Spleen (tissue), 7 donors: ENCODE data around the gene ADAM23.

Experiments used
- CTCF ChIP-seq, 11 experiments: fragments of 200-600 bp in 7 of 11; fragments of 450-650 bp in 4 of 11; sonication (generic) in 4 of 11; IDR thresholded peaks in 8 of 11; conservative IDR thresholded peaks in 3 of 11; 1 replicate in 7 of 11; 2 replicates in 4 of 11; pipeline versions ENCODE4 v1.4.0 to v1.8.0; 2016 to 2021; ENCODE audit warnings: antibody characterized with exemption in 11 of 11, inconsistent platforms in 4 of 11, mild to moderate bottlenecking in 1 of 11
- POLR2A ChIP-seq, 3 donors: fragments of 450-650 bp; IDR thresholded peaks; one replicate each; pipeline ENCODE4 v1.5.1; 2017; ENCODE audit warnings: antibody characterized with exemption in 3 of 3, mild to moderate bottlenecking in 1 of 3
- POLR2AphosphoS5 ChIP-seq, 3 donors: sonication (generic); formaldehyde crosslinking; IDR thresholded peaks; one replicate each; pipeline ENCODE4 v1.5.1; 2017; ENCODE audit warnings: antibody characterized with exemption in 3 of 3
- donor health status: DM: no; HTN: no; CAD: no; lungs with moderate emphysema.
- donor health status: DM: no; HTN: no; CAD: no.
- donor health status: DM: no; HTN: no; CAD: no.

- TF ChIP-seq CTCF (IDR thresholded peaks at IDR 0.05 in 8 of 11, conservative IDR thresholded peaks at IDR 0.05 in 3 of 11) (no peak), POLR2A (IDR thresholded peaks at IDR 0.05) (no peak), POLR2AphosphoS5 (IDR thresholded peaks at IDR 0.05) (no peak)
These were observed 38.8 kb downstream of the ADAM23 start for GRCh38 chr2:206482123-206482522.
